K562 (cell line): ENCODE measurements around the gene TSPOAP1. TPM values are rescaled to one million over a fixed set of nuclear protein-coding genes. Genes with fewer than 3 reads are reported as not detected.

Source experiments
- BRD9 ChIP-seq: fragments of 450-650 bp; IDR thresholded peaks from 2 replicates; pipeline ENCODE4 v1.6.1; 2018; ENCODE audit warnings: low read depth; ENCODE audit not compliant: partially characterized antibody
- ELF4 ChIP-seq: fragments of 450-650 bp; formaldehyde crosslinking; IDR thresholded peaks from 2 replicates; pipeline ENCODE4 v1.4.0; 2022; ENCODE audit warnings: missing genetic modification characterization
- LARP7 ChIP-seq: fragments of 450-650 bp; IDR thresholded peaks from 2 replicates; pipeline ENCODE4 v1.6.1; 2016
- MIER1 ChIP-seq: fragments of 450-650 bp; IDR thresholded peaks from 2 replicates; pipeline ENCODE4 v1.6.1; 2016; ENCODE audit warnings: antibody characterized with exemption, mild to moderate bottlenecking, low read depth
- NFRKB ChIP-seq: fragments of 450-650 bp; IDR thresholded peaks from 2 replicates; pipeline ENCODE4 v1.6.1; 2016; ENCODE audit warnings: low read depth
- RFX5 ChIP-seq: IDR thresholded peaks from 2 replicates; pipeline ENCODE4 v1.6.1; 2011; ENCODE audit warnings: low read depth, mild to moderate bottlenecking, improper control_type of control experiment, low read length
- SIX5 ChIP-seq, 2 experiments: IDR thresholded peaks; 2 replicates each; pipeline ENCODE4 v1.6.1; 2011; ENCODE audit warnings: low read length in 2 of 2, borderline replicate concordance in 1 of 2, low read depth in 1 of 2, mild to moderate bottlenecking in 1 of 2, moderate library complexity in 1 of 2; ENCODE audit not compliant: insufficient read depth in 1 of 2
- TAF9B ChIP-seq: fragments of 450-650 bp; IDR thresholded peaks from 2 replicates; pipeline ENCODE4 v1.6.1; 2018; ENCODE audit warnings: mild to moderate bottlenecking; ENCODE audit not compliant: partially characterized antibody
- TRIM24 ChIP-seq, 2 experiments: fragments of 450-650 bp; IDR thresholded peaks; 2 replicates each; pipeline ENCODE4 v1.6.1; 2016
- VEZF1 ChIP-seq: fragments of 200-800 bp; sonication (Bioruptor generic); IDR thresholded peaks from 2 replicates; pipeline ENCODE4 v1.6.1; 2017; ENCODE audit warnings: missing genetic modification characterization, missing compliant biosample characterization
- ZNF124 ChIP-seq: sonication (generic); formaldehyde crosslinking; IDR thresholded peaks from 2 replicates; pipeline ENCODE4 v1.8.1; 2022; ENCODE audit warnings: missing genetic modification reagents
- ZNF143 ChIP-seq: sonication (generic); formaldehyde crosslinking; IDR thresholded peaks from 2 replicates; pipeline ENCODE4 v1.9.0; 2022; ENCODE audit warnings: mild to moderate bottlenecking, missing genetic modification reagents
- ZNF165 ChIP-seq: fragments of 250-450 bp; sonication (Bioruptor Pico); IDR thresholded peaks from 2 replicates; pipeline ENCODE4 v1.4.0; 2020; ENCODE audit warnings: borderline replicate concordance
- ZNF280B ChIP-seq: fragments of 250-450 bp; sonication (Bioruptor Pico); IDR thresholded peaks from 2 replicates; pipeline ENCODE4 v1.5.1; 2021; ENCODE audit warnings: mild to moderate bottlenecking
- ZNF318 ChIP-seq, 2 experiments: fragments of 450-650 bp; IDR thresholded peaks; 2 replicates each; pipeline ENCODE4 v1.6.1; 2016; ENCODE audit warnings: mild to moderate bottlenecking in 2 of 2, borderline replicate concordance in 1 of 2, low read depth in 1 of 2, moderate library complexity in 1 of 2
- ZNF41 ChIP-seq: fragments of 250-450 bp; sonication (Bioruptor Pico); conservative IDR thresholded peaks from 2 replicates; pipeline ENCODE4 v1.4.0; 2020; ENCODE audit warnings: mild to moderate bottlenecking
- ZNF586 ChIP-seq: fragments of 450-650 bp; formaldehyde crosslinking; conservative IDR thresholded peaks from 2 replicates; pipeline ENCODE4 v1.4.0; 2020; ENCODE audit warnings: mild to moderate bottlenecking, moderate library complexity
- polyA plus RNA-seq, 8 experiments: library from polyadenylated mRNA; depleted of rRNA in 4 of 8; stranded (reverse) in 5 of 8; unstranded in 3 of 8; fragments of >200 nt; fragmentation: Nextera tagmentation in 2 of 8; fragmentation: Illumina TruSeq in 1 of 8; extraction: Ambion mirVana in 2 of 8; extraction: Trizol in 1 of 8; gene quantifications; 2 replicates each; pipeline versions ENCODE4 v1.2.1 to v1.2.3, GENCODE V29; 2011 to 2014; ENCODE audit warnings: inconsistent platforms in 1 of 8, missing spikeins in 1 of 8
- total RNA-seq, 7 experiments: library from RNA; depleted of rRNA in 6 of 7; stranded (reverse); fragments of >200 nt in 6 of 7; fragmentation: Illumina TruSeq in 2 of 7; extraction: Trizol in 2 of 7; gene quantifications; 2 replicates each; pipeline versions ENCODE4 v1.2.1 to v1.2.3, GENCODE V29; 2011 to 2021; ENCODE audit warnings: low replicate concordance in 1 of 7

Gene TSPOAP1
- total and polyA plus RNA-seq, 9 of the 15 experiments (the other 6 are each of a cell fraction or from before 2014, with no cell fraction given), result 0.87 to 3.9 (median 1.8) TPM; not detected in 2

GRCh38 chr17:58328195-58329034 is at the start of gene TSPOAP1 (continued):
- TF ChIP-seq ZNF318 (IDR thresholded peaks at IDR 0.05; ENCODE audit: borderline replicate concordance in 1 of 2, low read depth in 1 of 2) (peak in 1 of 2 experiments; percentile 55; a peak in 2 of 4 replicates), ZNF280B (CRISPR knock-in tag) (peak; percentile 59; the same call in 1 of the 2 replicates), LARP7 (peak; percentile 93), BRD9 (no peak), SIX5 (IDR thresholded peaks at IDR 0.05; ENCODE audit: borderline replicate concordance in 1 of 2, insufficient read depth in 1 of 2, low read depth in 1 of 2, low read length in 2 of 2) (no peak), ZNF586 (CRISPR knock-in tag) (peak; percentile 69; the same call in 1 of the 2 replicates), ZNF41 (no peak), ELF4 (CRISPR knock-in tag) (peak; percentile 50), MIER1 (peak; percentile 67; the same call in 1 of the 2 replicates), ZNF124 (CRISPR knock-in tag) (no peak), ZNF165 (no peak), RFX5 (no peak), ZNF143 (no peak), TRIM24 (IDR thresholded peaks at IDR 0.05) (peak; percentile 31 to 91), TAF9B (no peak), VEZF1 (CRISPR knock-in tag) (peak; percentile 78), NFRKB (no peak)
